Tibial artery (tissue), 4 donors: ENCODE data around the gene UBE2U.
A peak's percentile ranks its signal among the peaks of the same experiment; 100 is the strongest.

Experiments
- DNase-seq, 2 donors: peaks; one replicate each; pipeline ENCODE4 v3.0.0-alpha.2; 2019
- H3K27ac ChIP-seq, 2 donors: fragments of 200-600 bp; sonication (generic) in 1 of 2; 1 replicate in 1 of 2; 2 replicates in 1 of 2; pipeline ENCODE4 v1.5.1; 2018 to 2019; ENCODE audit warnings: mild to moderate bottlenecking in 1 of 2
- H3K27me3 ChIP-seq, 2 donors: fragments of 200-600 bp; sonication (generic) in 1 of 2; one replicate each; pipeline versions ENCODE4 v1.5.1 to v1.6.0; 2016 to 2019
- H3K36me3 ChIP-seq, 3 donors: fragments of 200-600 bp; sonication (generic) in 2 of 3; one replicate each; pipeline ENCODE4 v1.5.1; 2016 to 2019; ENCODE audit warnings: mild to moderate bottlenecking in 2 of 3
- H3K4me1 ChIP-seq, 4 donors: fragments of 200-600 bp; sonication (generic) in 2 of 4; 1 replicate in 3 of 4; 2 replicates in 1 of 4; pipeline ENCODE4 v1.5.1; 2016 to 2019
- H3K4me3 ChIP-seq, 2 donors: fragments of 200-600 bp; sonication (generic) in 1 of 2; 1 replicate in 1 of 2; 2 replicates in 1 of 2; pipeline ENCODE4 v1.5.1; 2018 to 2019; ENCODE audit warnings: mild to moderate bottlenecking in 2 of 2
- H3K9me3 ChIP-seq, 3 donors: fragments of 200-600 bp; sonication (generic) in 1 of 3; one replicate each; pipeline ENCODE4 v1.5.1; 2016 to 2019
- CTCF ChIP-seq, 2 experiments: fragments of 200-600 bp in 1 of 2; fragments of 450-650 bp in 1 of 2; IDR thresholded peaks; one replicate each; pipeline ENCODE4 v1.5.1; 2017 to 2019; ENCODE audit warnings: antibody characterized with exemption in 2 of 2, mild to moderate bottlenecking in 1 of 2, moderate library complexity in 1 of 2
- intact Hi-C: fragments of 100-400 bp; cut with DNase I; formaldehyde crosslinking; loops from one replicate; pipeline ENCODE4 v1.15.0; 2023; ENCODE audit warnings: low total_unique reads

The UBE2U gene

DNA sequence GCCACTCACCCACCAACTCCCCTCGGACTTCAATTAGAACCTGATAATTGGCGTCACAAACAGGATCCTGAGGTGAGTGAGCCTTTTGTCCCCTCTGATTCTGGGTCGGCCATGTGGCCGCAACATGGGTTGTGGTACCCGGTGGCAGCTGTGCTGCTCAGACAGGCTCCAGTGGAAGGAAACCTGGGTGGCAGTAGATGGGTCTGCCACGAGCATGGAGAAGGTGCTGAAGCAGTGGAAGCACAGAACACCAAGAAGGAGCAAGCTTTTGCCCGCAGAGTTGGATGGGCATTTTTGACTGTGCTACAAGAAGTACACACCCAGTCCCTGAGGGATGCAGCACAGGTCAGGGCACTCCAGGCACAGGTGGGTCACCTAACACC is 16.5 kb upstream of the UBE2U start:
- no peak for TF ChIP-seq CTCF (IDR thresholded peaks at IDR 0.05)
- DNase-seq: no peak
- intact Hi-C loops: no loop called here
- H3K9me3 ChIP-seq: no peaks in the 10 kb centered on the region
- no peak overlapping the region for H3K4me3 ChIP-seq
- no peak overlapping the region for H3K27ac ChIP-seq
- no peaks in the 10 kb centered on the region for H3K4me1 ChIP-seq
- no peaks in the 10 kb centered on the region for H3K36me3 ChIP-seq
- H3K27me3 ChIP-seq: no peaks in the 10 kb centered on the region

DNA sequence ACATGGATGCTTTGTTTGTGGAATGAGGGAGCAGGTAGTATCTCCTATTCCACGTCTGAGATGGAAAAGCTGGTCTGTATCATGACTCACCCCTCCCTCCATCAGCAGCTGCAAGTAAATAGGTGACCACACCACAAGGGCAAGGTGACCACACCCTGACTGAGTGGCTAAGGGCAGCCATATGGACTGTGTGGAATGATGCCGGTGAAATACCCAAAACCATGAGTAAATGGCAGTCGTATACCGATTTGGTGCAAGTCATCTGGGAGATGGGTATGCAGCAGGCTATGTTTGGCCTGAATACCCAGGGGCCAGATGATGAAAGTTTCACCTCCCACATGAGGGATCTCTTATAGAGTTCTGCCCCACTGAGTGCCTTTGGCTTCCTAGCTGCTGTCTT is 15.8 kb upstream of the UBE2U start:
- Histone ChIP-seq H3K36me3 (no peaks in the 10 kb centered on the region), H3K4me1 (no peaks in the 10 kb centered on the region), H3K27me3 (no peaks in the 10 kb centered on the region), H3K4me3 (no peak overlapping the region), H3K27ac (no peak overlapping the region), H3K9me3 (no peaks in the 10 kb centered on the region)
- DNase-seq: no peak
- TF ChIP-seq CTCF (IDR thresholded peaks at IDR 0.05): no peak
- intact Hi-C loops: no loop called here

DNA sequence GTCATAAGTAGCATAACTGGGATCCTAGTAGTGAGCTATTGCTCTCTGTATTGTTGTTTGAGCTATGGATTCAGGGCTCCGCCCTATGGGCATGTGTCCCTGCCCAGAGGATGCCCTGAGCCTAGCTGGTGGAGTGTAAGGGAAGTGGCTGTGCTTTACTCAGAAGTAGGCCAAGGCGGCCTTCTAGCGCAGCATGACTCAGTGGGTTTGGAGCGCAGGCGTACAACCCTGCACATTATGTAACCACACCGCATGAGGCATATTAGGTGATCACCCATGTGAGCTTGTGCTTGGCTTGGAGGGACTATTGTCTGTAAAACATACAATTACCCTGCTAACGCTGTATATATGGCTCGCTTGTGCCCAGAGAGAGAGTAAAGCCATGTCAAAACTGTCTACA is 11.1 kb upstream of the UBE2U start:
- H3K27me3 ChIP-seq: no peaks in the 10 kb centered on the region
- H3K36me3 ChIP-seq: no peaks in the 10 kb centered on the region
- peaks cover 0 to 31% (median 23%) of the 10 kb centered on the region in 4 donors for H3K4me1 ChIP-seq
- no peak for DNase-seq
- no peak overlapping the region for H3K4me3 ChIP-seq
- no peak overlapping the region for H3K27ac ChIP-seq
- no peak for TF ChIP-seq CTCF (IDR thresholded peaks at IDR 0.05)
- H3K9me3 ChIP-seq: no peaks in the 10 kb centered on the region
- intact Hi-C loops: no loop called here

DNA sequence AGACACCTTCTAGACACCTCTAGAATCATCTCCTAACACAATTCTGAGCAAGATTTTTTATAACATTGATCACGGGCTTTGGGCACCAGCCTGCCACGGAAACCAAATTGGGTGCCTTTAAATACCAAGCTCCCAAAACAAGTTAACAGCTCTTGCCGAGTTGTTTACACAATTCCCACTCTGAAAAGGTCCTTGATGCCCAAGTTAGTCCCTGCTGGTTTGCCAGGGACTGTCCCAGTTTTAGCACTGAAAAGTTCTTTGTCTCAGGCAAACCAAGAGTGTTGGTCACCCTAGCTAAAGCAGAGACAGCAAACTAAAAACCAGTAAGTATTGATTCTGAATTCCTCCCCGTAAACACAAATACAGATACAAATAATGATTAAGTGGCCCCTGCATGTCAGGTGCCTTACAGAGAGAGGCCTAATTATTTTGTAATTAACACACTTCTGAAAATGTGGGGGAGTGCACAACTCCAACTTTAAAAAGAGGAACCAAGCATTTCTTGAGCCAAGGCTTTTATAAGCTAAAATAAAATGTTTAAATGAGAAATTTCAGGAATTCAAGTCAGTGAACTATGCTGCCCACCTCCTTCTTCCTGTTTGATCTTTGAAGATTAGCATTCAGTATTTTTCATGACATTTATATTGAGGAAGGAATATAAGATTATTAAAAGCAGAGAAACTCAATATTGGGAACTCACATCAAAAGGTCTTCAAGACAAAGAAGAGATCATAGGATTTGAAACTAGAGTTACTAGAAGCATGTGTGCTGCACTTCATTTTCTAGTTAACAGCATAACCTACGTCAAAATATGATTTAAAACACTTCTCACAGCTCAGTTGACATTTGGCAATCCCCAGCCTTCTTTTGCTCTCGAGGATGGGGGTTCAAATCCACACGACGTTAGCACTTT is 9.0 kb upstream of the UBE2U start:
- peak overlapping the region; percentile 52 to 69 for H3K27ac ChIP-seq
- peaks cover 0 to 31% (median 23%) of the 10 kb centered on the region in 4 donors for H3K4me1 ChIP-seq
- H3K9me3 ChIP-seq: no peaks in the 10 kb centered on the region
- H3K36me3 ChIP-seq: no peaks in the 10 kb centered on the region
- DNase-seq: no peak
- TF ChIP-seq CTCF (IDR thresholded peaks at IDR 0.05): no peak
- H3K4me3 ChIP-seq: no peak overlapping the region
- intact Hi-C loops: no loop called here
- no peaks in the 10 kb centered on the region for H3K27me3 ChIP-seq

- intact Hi-C loops: no loop called here
- no peaks in the 10 kb centered on the region for H3K9me3 ChIP-seq
- DNase-seq: no peak
- H3K27me3 ChIP-seq: no peaks in the 10 kb centered on the region
- H3K4me3 ChIP-seq: no peak overlapping the region
- H3K36me3 ChIP-seq: no peaks in the 10 kb centered on the region
- TF ChIP-seq CTCF (IDR thresholded peaks at IDR 0.05): no peak
- peak overlapping the region; percentile 52 to 69 for H3K27ac ChIP-seq
- H3K4me1 ChIP-seq: peaks cover 0 to 31% (median 23%) of the 10 kb centered on the region in 4 donors
These were observed 8.4 kb upstream of the UBE2U start for GRCh38 chr1:64195081-64195395.
